GM18907 (cell line): ENCODE measurements around the gene SEMA6D.
A peak's percentile ranks its signal among the peaks of the same experiment; 100 is the strongest.

Experiments
- ATAC-seq: cut with Tn5 transposase; IDR thresholded peaks from one replicate; pipeline ENCODE4 v1.9.1; 2021; ENCODE audit warnings: mild to moderate bottlenecking, moderate library complexity; ENCODE audit not compliant: unreplicated experiment

SEMA6D gene

DNA sequence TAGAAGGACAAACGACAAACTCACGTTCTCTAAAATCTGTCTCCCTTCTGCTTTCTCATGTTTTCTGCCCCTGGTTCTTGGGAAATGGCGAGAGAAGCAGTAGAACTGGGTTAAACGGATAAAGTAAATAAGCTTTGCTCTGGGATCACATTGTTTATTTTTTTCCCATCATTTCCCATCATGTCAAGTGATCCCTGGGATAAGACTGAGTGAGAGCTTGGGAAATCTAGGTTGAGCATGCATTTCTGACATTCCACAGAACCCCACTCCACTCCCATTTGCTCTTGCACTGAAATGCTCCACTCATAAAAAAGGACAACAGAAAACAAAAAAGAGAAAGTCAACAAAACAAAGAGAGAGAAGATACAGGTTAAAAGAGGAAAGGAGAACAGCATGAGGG lies 69.1 kb downstream of the SEMA6D start:
- ATAC-seq, result no peak

DNA sequence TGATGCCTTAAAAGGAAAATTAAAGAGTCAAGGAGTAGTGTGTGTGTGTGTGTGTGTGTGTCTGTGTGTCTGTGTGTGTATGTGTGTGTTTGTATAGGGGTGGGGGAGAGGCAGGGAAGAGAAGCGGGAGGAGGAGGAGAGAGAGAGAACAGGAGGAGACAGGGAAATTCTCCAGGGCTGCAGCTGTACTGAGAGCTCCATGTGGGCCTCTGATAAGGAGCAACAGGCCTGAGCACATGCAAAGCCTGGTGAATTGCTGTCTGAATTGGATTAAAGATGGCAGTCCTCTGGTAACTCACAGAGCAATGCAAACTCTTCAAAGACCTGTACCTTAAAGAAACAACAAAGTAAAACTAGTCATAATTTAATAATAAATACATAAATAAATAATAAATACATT lies 70.6 kb downstream of the SEMA6D start:
- ATAC-seq, result no peak

DNA sequence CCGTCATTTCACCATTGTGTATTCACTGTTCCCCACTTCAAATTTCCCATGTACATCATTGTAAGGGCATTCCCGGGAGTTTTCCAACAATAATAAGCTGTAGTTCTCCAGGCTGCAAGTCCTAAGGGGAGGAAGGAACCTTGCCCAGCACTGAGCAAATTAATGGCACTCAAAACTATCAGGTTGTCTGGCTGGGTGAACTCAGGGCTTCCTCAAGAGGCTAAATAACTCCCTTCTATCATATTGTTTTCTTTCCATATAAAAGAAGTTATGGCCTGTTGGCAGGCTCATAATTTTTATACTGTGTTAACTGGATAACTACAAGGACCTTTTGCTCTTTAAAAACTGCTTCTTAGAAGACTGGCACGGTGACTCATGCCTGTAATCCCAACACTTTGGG lies 71.4 kb downstream of the SEMA6D start:
- no peak for ATAC-seq

DNA sequence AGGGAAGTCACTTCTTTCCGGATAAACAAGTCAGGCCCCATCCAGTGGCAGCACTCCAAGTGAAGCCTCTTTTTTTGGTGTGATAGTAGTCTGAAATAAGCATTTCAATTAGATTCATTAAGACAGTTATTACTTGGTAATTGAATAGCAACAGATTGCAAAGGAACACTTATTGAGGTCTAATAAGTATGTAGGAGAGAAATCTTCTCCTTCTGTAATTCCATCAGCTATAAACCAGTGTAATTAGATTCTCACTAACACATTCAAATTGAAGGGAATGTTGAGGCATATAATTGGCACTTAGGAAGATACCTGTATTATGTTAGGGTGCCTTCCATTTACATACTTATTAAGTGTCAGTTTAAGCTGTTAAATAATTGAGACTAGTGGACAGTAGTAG lies 73.9 kb downstream of the SEMA6D start:
- no peak for ATAC-seq

DNA sequence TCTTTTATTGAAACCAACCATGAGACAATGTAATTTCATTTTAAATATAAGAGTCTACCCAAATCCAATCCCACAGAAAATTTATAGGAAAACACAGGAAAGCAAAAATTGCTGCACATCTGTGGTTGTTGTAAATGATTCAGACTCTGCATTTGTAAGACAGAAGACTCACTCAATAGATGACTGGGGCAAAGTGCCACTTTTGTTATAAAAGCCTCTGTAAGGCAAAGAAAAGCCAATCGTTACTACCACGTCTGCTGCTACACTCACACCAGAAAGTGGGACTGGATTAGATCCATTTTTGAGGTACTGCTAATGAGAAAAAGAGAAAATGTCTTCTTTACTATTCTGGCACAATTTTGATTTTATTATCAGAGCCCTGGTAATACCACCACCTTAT lies 74.9 kb downstream of the SEMA6D start:
- ATAC-seq, result no peak

DNA sequence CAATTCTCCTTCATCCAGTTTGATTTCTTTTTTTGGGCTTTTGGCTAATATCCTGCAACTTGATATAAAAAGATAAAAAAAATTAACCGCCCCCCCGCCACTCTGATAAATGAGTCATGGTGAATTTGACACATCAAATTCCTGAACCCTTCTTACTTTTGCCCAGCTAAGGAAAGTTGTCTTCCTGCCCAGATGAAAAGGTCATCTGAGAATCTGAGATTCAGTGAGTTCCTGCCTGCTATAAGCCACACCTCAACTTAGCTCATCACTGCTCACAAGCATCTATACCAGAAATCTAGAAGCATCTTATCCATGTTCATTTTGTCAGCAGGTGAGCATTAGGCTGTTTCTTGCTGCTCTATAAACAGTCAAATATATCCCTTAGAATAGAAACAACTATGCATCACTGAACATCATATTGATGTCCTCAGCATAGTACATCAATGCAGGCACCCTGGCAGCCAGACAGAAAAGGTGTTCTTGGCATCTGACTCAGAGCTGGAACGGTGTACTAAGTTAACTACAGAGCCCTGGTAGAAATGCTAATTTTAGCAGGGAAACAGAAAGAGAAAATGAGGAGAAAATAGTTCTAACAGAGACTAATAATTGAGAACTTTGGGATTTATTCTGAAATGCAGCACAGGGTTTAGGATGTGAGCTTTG lies 77.1 kb downstream of the SEMA6D start:
- ATAC-seq, result no peak

DNA sequence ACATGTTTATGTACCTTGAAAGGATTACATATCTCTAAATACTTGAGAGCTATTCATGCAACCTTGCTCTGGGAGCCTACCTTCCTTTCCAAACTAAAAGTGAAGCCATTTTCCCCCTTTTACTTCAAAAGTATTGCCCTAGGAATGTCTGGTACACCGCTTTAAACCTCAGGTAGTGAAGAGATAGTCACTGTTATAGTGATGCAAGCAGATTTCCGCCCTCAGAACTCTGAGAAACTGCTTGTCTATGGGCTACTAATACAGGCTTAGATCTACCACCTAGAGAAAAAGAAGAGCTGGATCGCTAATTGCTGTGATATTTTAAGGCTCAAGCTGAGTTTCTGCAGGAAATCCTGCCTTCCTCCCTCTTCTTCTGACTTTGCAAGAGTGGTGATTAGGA lies 78.6 kb downstream of the SEMA6D start:
- no peak for ATAC-seq

DNA sequence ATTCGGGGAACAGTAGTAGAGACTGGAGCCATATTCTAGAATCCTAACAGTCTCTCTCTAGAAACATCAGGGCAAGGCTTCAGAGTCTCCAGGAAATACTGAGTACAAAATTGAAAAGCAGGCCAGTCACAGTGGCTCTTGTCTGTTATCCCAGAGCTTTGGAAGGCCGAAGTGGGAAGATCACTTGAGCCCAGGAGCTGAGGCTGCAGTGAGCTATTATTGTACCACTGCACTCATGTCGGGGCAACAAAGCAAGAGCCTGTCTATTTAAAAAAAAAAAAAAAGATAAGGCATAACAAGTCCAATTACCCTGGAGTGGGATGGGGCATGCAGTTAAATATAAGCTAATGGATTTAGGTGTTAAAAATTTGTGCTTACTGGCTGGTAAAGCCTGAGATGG lies 79.0 kb downstream of the SEMA6D start:
- no peak for ATAC-seq

DNA sequence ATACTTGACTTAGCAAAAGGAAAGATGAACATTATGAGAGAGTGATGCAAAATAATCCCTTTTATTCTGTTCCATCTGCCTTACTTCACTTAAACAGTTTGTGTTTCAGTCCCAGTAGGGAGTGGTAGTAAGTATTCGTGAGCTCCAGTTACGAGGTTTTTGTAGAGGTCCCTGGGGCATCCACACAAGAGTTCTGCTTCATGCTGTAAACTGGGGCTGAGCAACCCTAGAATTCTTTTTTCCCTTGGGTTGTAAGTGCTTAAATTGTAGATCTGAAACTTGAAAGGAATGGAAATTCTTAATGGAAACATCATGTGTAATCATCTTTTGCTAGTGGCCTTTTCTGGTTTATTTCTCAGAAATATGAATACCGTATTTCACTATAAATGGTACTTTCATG lies 79.5 kb downstream of the SEMA6D start:
- no peak for ATAC-seq

DNA sequence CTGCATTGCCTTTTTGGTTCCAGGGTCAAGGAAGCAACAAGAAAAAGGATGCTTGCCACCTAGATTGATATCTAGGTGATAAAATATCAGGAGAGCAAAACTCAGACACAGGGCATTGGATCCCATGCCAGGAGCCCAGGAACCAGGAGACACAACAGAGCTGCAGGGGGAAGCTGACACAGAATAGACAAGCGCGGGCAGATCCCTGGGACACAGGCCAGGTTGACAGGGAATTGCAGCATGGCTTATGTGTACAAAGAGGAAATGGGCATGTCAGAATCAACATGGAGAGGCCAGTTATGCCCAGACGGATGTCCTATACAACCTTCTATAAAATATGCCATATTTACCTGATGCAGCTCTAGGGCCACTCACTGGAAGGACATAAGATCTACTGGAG lies 84.2 kb downstream of the SEMA6D start:
- no peak for ATAC-seq

DNA sequence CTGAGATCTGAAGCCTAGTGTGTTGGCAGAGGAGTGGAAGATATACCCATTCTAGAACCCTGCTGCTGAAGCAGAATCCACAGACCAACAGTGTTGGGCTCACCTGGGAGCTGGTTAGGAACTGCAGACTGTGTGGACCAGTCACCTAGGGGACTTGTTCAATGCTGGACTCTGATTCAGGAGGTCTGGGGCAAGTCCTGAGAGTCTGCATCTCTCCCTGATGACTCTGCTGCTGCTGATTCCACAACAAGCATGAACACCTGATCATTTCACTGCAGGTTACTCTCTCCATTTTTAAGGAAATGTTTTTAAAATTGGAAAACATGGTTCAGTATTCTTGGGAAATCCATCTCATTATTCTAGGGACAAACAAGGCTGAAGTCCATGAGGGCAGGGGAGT lies 84.9 kb downstream of the SEMA6D start:
- ATAC-seq, result no peak

DNA sequence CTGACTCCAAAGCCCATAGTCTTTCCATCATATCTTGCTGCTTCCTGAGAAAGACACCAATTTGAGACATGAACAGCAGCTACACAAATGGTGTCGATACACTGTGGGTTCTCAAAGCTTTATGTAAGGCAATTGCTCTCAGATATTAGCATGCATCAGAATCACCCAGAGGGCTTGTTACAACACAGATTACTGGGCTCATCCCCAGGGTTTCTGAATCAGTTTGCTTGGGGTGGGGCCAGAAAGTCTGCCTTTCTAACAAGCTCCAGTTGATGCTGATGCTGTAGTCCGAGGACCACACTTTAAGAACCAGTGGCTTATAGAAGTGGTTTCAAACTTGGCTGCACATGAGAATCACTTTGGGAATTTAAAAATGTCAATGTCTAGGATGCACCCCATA lies 86.5 kb downstream of the SEMA6D start:
- no peak for ATAC-seq

DNA sequence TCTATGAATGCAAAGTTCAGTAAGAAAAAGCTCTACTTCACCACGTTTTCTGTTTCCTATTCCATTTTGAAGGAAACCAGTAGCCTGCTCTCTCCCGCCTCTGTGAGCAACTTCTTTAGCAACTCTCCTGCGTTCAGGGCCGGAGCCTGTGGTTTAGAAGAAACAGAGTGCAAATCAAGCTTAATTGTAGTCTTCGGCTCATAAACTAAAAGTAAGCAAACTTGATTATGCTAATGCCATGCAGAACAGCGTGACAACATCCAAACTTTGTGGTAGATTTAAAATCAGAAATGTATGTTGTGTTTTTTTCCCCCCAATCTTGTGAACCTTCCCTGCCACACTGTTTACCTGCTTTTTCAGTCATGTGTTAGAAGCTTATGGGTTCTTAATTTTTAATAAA lies 87.4 kb downstream of the SEMA6D start:
- no peak for ATAC-seq

DNA sequence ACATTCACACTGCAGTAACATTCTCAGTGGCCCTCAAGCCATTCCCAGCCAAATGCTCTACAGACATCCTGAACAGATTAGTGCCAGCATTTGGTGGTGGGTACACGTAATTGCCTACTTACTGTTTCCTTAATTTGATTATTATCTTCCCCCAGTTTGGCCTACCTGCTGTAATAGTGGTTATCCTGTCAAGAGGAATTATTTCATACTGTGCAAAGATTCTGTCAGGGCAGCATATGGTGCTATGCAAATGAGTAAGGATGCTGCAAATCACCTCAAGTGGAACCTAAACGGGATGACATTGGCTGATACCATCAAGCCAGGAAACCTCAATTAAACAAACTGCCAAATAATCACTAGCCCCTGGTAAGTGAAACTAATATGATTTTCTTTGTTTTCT lies 88.7 kb downstream of the SEMA6D start:
- ATAC-seq, result no peak

DNA sequence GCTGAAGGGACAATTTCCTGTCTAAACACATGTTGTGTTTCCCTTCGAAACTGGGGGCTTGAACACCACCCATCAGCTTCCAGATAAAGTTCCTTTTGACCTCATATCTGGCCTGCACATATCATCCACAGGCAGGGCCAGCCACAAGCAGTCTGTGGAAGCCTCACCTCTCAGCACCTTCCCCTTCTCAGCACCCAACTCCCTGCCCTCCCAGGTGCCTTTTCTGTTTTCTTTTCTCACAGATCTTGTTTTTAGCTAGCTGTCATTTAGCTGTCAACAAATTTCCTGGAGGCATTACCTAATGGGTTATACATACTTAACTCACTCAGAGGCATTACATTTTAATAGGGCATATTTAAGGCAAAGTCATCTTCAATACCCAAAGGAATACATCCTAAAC lies 93.9 kb downstream of the SEMA6D start:
- ATAC-seq, result no peak

DNA sequence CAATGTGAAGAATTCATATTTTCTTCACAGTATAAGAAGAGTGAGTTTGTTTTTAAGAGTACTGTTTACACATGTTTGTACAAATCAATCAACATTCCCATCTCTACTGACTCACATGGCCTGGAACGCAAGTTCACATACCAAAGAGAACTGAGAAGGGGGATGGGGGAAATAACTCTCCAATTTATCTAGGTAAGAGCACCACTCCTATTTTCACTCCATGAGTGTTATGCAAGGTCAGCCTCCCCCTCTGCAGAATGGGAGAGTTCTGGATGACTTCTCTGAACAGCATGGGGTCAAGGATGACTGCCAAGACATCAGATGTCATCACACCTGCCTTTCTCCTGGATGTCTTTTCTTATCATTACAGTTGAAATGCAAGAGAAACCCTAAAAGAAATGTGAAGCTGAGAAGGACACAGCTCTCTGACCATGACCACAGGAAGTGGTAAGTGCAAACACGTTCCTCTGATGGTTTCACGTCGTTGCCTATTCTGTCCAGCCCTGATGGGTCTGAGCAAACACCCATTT lies 95.2 kb downstream of the SEMA6D start:
- ATAC-seq, result peak; percentile 78

DNA sequence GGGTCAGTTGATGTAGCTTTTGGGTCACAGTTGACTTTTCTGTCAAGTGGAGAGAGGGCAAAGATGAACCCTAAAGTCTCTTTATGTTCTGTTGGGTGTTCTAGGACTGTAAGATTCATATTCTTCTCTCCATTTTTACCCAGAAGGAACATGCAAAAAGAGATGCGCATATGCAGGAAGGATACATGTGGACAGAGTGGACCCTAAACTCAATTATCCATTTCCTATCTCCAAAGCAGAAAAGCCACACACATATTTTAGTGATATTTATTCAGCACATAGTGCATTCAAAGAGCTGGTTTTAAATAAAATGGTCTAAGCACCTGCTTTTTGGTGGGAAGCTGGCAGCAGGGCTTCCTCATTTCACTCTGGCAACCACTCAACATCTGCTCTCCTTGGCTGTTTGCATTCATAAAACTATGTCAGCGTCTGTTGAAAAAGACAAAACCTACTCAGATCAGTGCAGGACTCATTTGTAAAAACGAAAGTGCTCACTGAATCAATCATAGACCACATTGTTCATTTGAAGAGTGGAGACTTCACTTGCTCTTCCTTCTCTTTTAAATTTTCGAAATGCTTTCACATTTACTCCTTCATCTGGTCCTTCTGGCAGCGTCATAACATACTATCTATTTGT lies 96.6 kb downstream of the SEMA6D start:
- ATAC-seq, result peak; percentile 93

DNA sequence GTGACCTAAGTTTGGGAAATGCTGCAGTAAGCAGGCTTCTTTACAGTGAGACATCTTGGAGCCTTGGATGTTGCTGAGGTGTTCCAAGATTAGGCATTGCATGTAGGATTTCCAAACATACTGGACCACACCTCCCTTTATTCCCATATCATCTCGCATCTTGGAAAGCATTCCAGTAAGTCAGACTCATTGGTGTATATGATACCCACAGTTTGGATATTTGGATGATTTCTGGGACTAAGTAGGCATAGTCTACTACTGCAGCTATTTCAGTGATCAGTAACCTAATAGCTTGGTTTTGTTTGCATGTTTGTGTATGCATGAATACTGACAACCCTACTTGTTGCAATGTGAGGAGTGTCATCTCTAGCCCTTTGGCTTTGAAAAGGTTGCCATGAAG lies 97.3 kb downstream of the SEMA6D start:
- no peak for ATAC-seq

DNA sequence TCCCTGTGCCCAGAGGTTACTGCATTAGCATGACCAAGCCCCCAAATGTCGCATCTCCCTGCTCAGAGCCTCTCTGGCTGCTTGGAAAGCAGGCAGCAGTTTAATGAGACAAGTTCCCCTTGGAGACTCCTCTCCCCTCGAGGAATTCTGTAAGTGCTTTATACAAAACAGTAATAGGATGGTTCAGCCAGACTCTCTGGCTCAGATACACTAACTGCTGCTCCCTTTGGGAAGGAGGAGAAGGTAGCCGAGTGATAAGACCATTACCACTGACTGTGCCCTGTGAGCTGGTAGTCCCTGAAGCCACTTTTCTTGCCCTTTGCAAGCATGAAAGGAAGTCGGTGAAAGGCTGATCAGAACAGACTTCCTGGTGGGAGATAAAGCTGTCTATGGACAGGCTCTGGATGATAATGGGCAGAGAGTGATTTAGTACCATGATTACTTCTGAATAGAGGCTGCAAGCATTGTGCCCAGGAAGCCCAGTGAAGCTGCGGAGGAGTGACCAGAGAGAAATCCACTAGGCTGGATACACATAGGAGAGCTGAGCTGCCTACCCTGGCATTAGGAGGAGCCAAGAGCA lies 100.8 kb downstream of the SEMA6D start:
- no peak for ATAC-seq

DNA sequence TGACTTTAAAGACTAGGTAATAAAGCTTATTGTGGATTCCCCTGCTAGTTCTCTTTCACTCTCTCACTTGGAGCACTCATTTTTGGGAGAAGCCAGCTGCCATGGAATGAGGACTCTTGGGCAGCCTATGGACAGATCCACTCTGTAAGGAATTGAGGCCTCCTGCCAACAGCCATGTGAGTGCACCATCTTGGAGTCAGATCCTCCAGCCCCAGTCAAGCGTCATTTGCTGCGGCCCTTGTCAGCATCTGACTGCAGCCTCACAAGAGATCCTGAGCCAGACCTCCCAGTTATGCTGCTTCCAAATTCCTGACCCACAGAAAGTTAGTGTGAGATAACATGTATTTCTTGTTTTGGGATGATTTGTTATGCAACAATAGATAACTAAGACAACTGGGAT lies 101.9 kb downstream of the SEMA6D start:
- no peak for ATAC-seq

DNA sequence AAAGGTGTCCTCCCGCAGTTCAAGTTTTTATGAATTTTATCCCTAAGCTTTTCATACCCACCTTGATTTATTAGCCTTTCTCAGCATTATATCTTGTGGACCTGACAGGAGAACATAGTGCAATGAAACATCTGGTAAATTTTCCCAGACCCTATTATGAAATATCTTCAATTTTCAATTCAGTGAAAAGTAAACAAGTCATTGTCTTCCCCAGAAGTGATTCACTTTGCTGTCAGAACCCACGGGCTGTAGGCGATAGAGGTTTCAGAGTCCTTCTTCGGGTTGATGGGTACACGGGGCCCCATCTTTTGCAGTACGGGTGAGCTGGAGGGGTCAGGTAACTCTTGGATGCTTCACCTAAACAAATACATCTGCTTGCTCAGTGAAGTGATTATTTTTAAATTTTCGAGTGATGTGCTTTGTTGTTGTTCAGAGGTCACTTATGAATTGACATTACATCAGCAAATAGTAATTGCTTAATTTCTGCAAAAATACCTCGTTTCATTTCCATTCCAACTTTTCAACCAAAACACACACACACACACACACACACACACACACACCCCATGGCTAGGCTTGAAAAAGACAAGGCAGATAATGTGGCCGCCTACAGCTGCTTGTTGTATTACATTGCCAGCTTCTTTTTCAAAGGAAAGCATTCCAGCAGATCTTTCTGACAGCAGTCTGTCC lies 102.9 kb downstream of the SEMA6D start:
- no peak for ATAC-seq
